Fibroblast of mammary gland (primary cell): ENCODE results near the gene NXNL2.

ENCODE experiments used
- DNase-seq: peaks from one replicate; pipeline ENCODE4 v3.0.0-alpha.2; 2010; ENCODE audit warnings: low read depth
- H3K4me3 ChIP-seq: 2 replicates; pipeline ENCODE4 v1.5.1; 2011; ENCODE audit warnings: low read depth, mild to moderate bottlenecking, low read length, moderate library complexity; ENCODE audit not compliant: control insufficient read depth
- TF ChIP-seq, protein P1 (sequence below): conservative IDR thresholded peaks from 2 replicates; pipeline ENCODE4 v1.5.1; 2011; ENCODE audit warnings: low read depth, low read length, inconsistent platforms; ENCODE audit not compliant: control insufficient read depth, insufficient read depth

The NXNL2 gene

DNA sequence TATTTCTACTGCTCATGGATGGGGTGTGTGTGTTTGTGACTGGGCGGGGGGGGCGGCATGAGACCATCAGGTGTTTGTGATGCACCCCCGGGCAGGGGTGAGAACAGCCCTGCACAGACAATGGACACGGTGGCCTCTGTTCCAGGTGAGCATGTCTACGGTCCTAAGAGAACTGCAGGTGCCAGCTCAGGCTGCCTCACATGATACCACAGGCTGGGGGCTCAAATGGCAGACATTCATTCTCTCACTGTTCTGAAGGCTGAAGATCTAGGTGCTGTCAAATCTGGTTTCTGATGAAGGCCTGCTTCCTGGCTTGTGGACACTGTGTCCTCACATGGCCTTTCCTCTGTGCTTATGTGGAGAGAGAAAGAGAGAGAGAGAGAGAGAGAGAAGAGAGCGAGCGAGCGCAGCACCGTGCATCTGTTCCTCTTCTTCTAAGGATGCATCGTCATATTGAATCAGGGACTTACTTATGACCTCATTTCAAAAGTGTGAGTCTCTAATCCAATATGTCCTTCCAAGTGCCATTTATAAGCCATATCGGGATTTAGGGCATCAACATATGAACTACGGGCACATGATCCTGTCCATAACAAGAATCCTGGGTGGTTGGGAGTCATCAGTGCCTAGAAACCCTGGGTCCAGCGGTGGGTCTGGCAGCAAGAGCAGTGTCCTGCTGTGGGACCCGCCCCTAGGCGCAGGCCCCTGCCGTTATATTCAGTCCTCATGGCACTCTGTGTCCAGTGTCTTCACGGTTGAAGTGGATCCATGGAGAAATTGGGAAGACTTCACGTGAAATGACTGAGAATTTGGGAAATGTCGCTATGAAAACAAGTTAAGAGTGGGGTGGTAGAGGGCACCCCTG, 42.5 kb downstream of the NXNL2 start:
- H3K4me3 ChIP-seq: no peak overlapping the region
- TF ChIP-seq, protein P1, sequence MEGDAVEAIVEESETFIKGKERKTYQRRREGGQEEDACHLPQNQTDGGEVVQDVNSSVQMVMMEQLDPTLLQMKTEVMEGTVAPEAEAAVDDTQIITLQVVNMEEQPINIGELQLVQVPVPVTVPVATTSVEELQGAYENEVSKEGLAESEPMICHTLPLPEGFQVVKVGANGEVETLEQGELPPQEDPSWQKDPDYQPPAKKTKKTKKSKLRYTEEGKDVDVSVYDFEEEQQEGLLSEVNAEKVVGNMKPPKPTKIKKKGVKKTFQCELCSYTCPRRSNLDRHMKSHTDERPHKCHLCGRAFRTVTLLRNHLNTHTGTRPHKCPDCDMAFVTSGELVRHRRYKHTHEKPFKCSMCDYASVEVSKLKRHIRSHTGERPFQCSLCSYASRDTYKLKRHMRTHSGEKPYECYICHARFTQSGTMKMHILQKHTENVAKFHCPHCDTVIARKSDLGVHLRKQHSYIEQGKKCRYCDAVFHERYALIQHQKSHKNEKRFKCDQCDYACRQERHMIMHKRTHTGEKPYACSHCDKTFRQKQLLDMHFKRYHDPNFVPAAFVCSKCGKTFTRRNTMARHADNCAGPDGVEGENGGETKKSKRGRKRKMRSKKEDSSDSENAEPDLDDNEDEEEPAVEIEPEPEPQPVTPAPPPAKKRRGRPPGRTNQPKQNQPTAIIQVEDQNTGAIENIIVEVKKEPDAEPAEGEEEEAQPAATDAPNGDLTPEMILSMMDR: no peak
- DNase-seq: no peak

DNA sequence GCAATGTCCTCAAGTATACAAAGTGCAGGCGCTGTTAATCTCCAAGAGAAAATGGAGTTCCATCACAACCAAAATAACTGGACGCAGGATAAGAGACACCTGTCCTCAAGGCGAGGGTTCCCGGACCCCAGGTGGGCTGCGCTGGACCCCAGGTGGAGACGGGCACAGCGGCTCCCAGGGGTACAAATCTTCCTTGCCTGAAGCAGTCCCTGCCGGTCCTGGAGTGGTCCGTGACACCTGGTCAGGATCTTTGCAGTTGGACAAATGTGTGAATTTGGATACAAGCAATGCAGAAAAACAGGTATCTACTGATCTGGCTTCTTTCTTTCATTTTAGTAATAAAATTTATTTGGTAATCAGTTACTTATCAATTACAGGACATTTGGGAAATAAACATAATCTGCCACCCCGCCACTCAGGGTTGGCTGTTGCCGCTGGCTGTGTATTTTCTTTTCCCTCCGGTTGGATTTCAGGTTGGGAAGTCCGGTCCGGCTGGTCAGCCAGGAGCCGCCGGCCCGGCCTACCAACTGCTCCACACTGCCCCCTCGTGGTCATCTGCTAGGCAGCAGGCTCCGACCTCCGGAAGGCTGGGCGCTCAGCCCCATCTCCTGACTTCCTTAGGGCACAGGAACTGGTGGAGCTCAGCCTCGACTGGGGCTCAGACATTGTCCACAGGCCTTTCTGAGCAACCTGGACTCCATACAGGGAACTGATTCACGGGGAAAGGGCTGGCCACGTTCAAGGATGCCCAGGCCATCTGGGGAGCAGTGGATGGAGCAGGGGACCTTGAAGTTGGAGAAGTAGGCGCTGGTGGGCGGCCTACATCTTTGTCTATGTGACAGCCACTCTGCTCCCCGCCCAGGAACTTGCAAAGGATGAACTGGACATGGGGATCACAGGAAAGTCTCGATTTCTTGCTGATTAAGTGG, 43.4 kb downstream of the NXNL2 start:
- TF ChIP-seq, protein P1: peak; percentile 89
- no peak overlapping the region for H3K4me3 ChIP-seq
- DNase-seq: peak; percentile 72

DNA sequence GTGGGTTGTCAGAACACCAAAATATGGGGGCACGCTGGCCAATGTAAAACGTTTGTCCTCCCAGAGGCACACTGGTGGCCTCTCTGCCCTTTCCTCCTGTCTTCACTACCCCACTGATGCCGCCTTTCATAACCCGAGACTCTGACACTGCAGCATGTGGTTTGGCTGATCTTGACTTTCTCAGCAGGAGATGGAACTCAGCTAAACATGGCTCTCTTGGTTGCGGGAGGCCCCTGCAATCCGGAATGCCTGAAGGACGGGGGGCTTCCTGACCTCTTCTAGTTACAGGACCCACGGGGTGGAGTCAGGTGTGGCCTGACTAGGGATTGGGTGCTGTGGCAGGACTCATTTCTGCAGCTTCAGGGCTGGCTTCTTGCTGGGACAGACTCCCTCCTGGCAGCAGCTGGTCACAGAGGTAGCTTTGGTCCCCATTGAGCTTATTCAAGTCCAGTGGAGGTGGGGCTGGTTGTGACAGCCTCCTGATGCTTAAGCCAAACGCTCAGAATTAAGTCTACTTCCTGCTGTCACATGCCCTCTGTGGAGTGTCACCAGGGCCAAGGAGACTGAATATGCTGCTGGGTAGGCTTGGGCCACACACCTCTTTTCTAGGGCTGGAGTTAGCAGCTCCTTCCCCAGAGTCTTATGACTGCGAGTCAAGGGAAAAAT, 44.2 kb downstream of the NXNL2 start:
- TF ChIP-seq, protein P1: no peak
- DNase-seq: no peak
- H3K4me3 ChIP-seq: no peak overlapping the region

DNA sequence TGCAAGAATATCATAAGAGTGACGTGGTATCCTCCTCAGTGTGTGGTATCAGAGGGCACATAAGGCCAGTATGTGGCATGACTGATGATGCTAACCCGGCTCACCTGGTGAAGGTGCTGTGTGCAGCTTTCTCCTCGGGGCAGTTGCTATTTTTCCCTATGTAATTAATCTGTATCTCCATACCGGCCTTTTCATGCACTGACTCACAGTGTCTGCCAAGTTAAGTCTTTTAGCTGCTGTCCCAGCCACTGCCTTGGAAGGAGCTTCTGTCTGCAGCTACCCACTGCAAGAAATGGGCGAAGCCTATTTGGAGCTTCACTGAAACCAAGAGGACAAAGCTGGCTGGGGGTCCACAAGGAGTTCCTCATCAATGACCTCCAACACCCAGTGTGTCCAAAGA, 46.0 kb downstream of the NXNL2 start:
- TF ChIP-seq, protein P1: no peak
- H3K4me3 ChIP-seq: no peak overlapping the region
- DNase-seq: no peak

DNA sequence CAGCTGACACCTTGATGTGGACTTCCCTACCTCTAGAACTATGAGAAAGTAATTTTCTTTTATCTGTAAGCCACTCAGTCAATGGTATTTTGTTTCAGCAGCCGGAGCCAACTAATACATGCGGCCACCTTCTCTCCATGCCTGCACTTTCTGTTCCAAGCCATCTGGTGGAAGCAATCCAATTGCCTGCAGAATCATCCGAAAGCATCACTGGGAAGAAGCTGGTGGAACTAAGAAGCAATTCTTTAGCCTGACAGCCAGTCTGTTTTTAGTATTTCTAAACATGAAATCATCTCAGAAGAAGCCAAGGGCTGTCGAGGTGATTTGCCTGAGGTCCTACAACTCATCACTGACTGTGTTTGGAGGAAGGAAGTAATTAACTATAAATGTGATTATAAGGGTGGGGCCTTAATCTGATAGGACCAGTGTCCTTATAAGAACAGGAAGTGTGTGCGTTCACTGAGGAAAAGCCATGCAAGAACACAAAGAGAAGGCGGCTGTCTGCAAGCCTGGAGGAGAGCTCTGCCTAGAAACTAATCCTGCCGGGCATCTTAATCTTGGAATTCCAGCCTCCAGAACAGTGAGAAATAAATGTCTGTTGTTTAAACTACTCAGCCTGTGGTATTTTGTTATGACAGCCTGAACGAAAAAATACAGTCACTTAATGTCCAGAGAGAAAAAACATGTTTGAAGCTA, 49.1 kb downstream of the NXNL2 start:
- TF ChIP-seq, protein P1: no peak
- DNase-seq: peak; percentile 75
- no peak overlapping the region for H3K4me3 ChIP-seq

DNA sequence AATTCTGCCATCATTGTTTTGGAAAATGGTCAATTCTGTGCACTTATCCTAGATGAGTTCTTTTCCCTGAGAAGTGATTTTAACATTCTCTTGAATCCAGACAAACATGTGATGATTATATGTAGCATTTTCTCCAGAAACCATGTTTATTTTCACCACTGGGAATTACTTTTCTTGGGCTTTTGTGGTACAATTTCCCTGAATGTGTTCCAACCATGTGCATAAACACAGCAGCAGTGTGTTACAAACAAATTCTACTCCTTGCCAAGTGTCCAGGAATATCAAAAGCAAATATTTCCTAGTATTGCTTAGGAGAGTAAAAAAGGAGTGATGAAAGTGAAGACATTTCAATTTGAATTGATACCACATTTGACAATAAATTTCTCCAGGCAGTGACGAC, 50.4 kb downstream of the NXNL2 start:
- DNase-seq: no peak
- TF ChIP-seq, protein P1: no peak
- no peak overlapping the region for H3K4me3 ChIP-seq
